NCI-H1092 treated with DMSO at 0.1 percent for 48 hours (cell line): Measurements from ENCODE around the gene MAMDC4.

ENCODE experiments used
- DNase-seq: peaks from one replicate; lab custom pipeline; 2025; lab: John Stamatoyannopoulos, UW

The MAMDC4 gene

DNA sequence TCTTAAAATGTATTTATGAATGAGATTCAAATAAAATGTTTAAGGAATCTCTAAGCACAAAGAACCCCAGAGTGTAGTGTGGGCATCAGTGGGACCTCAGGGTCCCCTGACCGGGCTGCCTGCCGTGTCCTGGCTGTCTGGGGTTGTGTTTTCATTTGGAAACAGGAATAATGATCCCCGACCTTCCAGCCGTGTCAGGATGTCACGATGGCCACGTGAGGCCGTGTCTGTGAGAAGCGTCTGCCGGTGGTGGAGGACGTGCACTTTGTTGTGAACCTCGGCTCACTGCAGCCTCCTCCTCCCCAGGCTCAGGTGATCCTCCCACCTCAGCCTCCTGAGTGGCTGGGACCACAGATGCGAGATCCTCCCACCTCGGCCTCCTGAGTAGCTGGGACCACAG is 38.5 kb downstream of the MAMDC4 start:
- DNase-seq = no peak

- no peak for DNase-seq
Measured at GRCh38 chr9:136896027-136896426, 43.9 kb downstream of the MAMDC4 start.

DNA sequence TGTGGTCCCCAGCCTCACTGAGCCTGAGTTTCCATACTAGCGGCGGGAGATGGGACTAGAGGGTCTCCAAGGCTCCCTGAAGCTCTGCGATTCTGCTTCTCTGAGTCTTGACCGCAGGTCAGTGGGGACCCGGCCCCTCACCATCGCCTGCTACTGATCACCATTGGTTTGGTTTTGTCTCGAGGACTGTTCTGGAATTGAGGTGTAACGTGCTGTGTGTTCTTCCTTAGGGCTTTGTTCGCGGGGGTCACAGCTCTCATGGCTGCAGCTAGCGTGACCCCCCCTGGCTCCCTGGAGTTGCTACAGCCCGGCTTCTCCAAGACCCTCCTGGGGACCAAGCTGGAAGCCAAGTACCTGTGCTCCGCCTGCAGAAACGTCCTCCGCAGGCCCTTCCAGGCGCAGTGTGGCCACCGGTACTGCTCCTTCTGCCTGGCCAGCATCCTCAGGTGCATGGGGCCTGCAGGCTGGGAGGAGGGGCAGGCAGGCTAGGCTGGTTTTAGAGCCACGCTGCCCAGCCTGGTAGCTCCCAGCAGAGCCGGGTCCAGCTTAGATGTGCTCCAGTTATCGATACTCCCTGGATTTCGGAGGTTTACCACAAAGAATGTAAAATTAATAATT is 46.4 kb downstream of the MAMDC4 start:
- DNase-seq = no peak

GRCh38 chr9:136899196-136899595 is 47.0 kb downstream of the MAMDC4 start:
- no peak for DNase-seq

DNA sequence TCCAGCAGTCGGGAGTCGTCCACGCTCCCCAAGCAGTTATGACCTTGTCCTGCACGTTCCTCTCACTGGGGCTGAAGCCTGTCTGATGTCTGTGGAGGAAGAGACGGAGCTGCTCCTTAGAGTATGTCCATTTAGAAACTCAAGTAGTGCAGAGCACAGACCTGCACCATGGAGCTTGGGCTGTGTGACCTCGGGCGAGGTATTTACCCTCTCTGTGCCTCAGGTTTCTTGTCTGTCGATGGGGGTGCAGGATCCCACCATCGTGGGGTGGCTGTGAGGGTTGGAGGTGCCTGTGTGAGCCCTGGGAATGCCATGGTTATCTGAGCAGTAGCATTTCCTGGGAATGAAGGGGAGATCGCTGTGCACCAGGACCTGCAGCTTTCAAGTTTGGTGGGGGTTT is 48.4 kb downstream of the MAMDC4 start:
- DNase-seq = no peak

GRCh38 chr9:136900988-136901515 is 48.9 kb downstream of the MAMDC4 start:
- no peak for DNase-seq

DNA sequence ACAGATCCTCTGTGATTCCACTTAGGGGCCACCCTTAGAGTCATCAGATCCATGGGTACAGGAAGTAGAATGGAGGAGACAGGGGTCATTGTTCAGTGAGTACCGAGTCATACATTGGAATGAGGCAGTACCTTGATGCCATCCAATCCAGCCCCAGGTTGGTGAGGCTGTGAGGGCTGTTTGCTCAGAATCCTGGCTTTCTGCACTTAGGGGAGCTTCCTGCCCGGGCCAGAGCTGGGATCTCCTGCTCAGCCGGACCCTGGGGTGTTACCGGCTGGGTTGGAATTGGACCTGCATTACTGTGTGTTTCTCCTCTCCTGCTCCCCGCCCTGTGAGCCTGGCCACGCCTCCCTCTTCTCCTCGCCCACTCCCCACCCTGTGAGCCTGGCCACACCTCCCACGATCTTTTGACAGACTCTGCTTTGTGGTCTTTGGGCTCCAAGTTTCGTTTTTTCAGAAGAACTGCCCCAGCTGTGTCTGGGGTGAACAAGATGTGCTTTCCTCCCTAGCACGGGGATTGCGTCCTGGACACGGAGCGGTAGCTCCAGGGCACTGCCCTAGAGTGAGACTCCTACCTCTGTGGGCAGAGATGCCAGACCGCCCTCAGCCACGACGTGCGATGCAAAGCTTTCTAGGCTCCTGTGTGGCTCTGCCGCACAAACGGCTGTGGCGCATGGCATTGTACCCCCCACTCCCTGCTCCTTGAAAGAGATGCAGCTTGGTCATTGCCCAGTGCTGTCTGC is 49.5 kb downstream of the MAMDC4 start:
- no peak for DNase-seq

DNA sequence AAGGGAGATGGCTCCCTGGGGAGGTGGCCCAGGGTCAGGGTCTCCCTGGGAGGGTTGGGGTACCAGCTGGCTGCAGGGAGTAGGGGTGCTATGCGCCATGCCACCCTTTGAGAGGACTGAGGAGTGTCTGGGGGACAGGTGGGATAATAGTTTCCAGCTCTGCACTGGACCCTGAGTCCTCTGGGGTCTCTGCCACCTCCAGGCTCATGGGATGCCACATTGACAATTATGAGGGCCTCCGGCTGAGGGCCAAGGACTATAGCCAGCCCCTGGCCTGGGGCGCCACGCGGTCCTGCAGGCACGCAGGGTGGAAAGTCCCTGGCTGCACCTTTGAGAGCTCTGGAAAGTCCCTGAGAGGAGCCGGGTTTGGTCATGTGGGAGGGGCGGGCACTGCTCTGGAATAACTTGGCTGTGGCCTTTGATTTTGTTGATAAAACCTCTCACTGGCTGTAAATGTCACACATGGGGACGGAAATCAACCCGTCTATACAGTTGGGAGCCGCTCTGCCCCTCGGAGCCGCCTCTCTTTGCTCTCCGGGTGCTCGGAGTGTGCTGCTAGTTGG is 50.2 kb downstream of the MAMDC4 start:
- DNase-seq = no peak

DNA sequence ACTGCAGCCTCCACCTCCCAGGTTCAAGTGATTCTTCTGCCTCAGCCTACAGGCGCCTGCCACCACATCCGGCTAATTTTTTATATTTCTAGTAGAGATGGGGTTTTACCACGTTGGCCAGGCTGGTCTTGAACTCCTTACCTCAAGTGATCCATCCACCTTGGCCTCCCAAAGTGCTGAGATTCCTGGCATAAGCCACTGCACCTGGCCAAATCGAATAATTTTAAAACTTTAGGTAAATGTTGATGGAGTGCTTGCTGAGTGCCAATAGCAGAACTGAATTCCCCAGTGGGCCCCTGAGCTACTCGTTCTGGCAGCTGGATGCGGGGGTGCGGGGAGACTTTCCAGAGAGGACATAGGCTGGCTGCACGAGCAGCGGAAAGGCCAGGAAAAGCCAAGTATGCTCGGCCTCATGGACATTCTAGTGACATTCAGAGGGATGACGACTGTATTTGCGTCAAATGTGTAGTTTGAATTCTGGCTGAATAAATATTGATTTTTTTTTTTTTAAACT is 51.0 kb downstream of the MAMDC4 start:
- DNase-seq = no peak

DNA sequence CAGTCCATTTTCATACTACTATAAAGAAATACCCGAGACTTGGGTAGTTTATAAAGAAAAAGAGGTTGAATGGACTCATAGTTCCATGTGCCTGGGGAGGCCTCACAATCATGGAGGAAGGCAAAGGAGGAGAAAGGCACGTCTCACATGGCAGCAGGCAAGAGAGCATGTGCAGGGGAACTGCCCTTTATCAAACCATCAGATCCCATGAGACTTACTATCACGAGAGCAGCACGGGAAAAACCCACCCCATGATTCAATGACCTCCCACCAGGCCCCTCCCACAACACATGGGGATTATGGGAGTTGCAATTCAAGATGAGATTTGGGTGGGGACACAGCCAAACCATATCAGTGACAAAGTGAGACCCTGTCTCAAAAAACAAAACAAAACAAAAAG is 54.1 kb downstream of the MAMDC4 start:
- DNase-seq = no peak

GRCh38 chr9:136907011-136907914 is 55.1 kb downstream of the MAMDC4 start:
- DNase-seq = no peak
